ENCODE results near the gene COL6A5.

GRCh38 chr3:130462089-130462488 is 116.6 kb downstream of the COL6A5 start:
- TF ChIP-seq CTCF (IDR thresholded peaks at IDR 0.05; ENCODE audit: insufficient read depth, low read length, poor library complexity, severe bottlenecking) = no peak
- TF ChIP-seq EZH2phosphoT487 (conservative IDR thresholded peaks at IDR 0.05; ENCODE audit: low read length) = no peak
